Natural killer cell treated with Interleukin-12 subunit alpha and Interleukin-12 subunit beta and Interleukin-15 and Interleukin-18, amount 100 ng/mL, for 72 hours (primary cell): ENCODE data around the gene CNPY3. TPM values are rescaled to one million over a fixed set of nuclear protein-coding genes. Genes with fewer than 3 reads are reported as not detected.
A peak's percentile ranks its signal among the peaks of the same experiment; 100 is the strongest.

Source experiments
- ATAC-seq, 2 donors: fragments of 150-1000 bp; cut with Tn5 transposase in 1 of 2; sonication (Bioruptor Pico), chemical (Tn5 transposase) in 1 of 2; 2 replicates each; pipeline ENCODE4 v1.10.0; 2021
- DNase-seq: peaks from one replicate; pipeline ENCODE4 v3.0.0; 2022; ENCODE audit warnings: low spot score
- H3K27ac Mint-ChIP-seq, 2 donors: 1 replicate in 1 of 2; 2 replicates in 1 of 2; pipeline ENCODE4 v1.8.0; 2022; ENCODE audit warnings: mixed read lengths in 2 of 2, mild to moderate bottlenecking in 1 of 2, moderate library complexity in 1 of 2
- H3K27me3 Mint-ChIP-seq, 2 donors: 1 replicate in 1 of 2; 2 replicates in 1 of 2; pipeline ENCODE4 v1.8.0; 2022; ENCODE audit warnings: mixed read lengths in 2 of 2
- H3K36me3 Mint-ChIP-seq: one replicate; pipeline ENCODE4 v1.8.0; 2022; ENCODE audit warnings: mixed read lengths
- H3K4me1 Mint-ChIP-seq, 2 donors: 1 replicate in 1 of 2; 2 replicates in 1 of 2; pipeline ENCODE4 v1.8.0; 2022; ENCODE audit warnings: low read depth in 2 of 2, mixed read lengths in 2 of 2, mild to moderate bottlenecking in 1 of 2
- H3K4me3 Mint-ChIP-seq: one replicate; pipeline ENCODE4 v1.8.0; 2022; ENCODE audit warnings: mixed read lengths
- H3K9me3 Mint-ChIP-seq: 2 replicates; pipeline ENCODE4 v1.8.0; 2022; ENCODE audit warnings: mixed read lengths
- total RNA-seq, 2 donors: library from RNA; stranded (reverse); gene quantifications; one replicate each; pipeline ENCODE4 v1.2.3, GENCODE V29; 2022

CNPY3 gene
- total RNA-seq, 2 donors from 2014 or later, result 35.4 to 38.2 TPM

- H3K36me3 Mint-ChIP-seq, result no peaks in the 10 kb centered on the region
- peaks cover 3 to 7% of the 10 kb centered on the region in 2 donors for H3K4me1 Mint-ChIP-seq
- H3K4me3 Mint-ChIP-seq, result no peak overlapping the region
- ATAC-seq (no peak), DNase-seq (no peak)
- H3K9me3 Mint-ChIP-seq, result no peaks in the 10 kb centered on the region
- H3K27ac Mint-ChIP-seq, result no peak overlapping the region
- no peaks in the 10 kb centered on the region for H3K27me3 Mint-ChIP-seq
Measured at GRCh38 chr6:42969934-42970333, 40.7 kb downstream of the CNPY3 start.

- no peaks in the 10 kb centered on the region for H3K27me3 Mint-ChIP-seq
- H3K9me3 Mint-ChIP-seq, result no peaks in the 10 kb centered on the region
- ATAC-seq (no peak), DNase-seq (no peak)
- H3K4me1 Mint-ChIP-seq, result peaks cover 3 to 7% of the 10 kb centered on the region in 2 donors
- H3K36me3 Mint-ChIP-seq, result no peaks in the 10 kb centered on the region
- no peak overlapping the region for H3K27ac Mint-ChIP-seq
- no peak overlapping the region for H3K4me3 Mint-ChIP-seq
Measured at GRCh38 chr6:42970871-42971612, 41.8 kb downstream of the CNPY3 start.

GRCh38 chr6:42971746-42972327 is 42.6 kb downstream of the CNPY3 start:
- Mint-ChIP-seq H3K27ac (no peak overlapping the region), H3K36me3 (peaks cover 3% of the 10 kb centered on the region), H3K4me3 (no peak overlapping the region), H3K9me3 (no peaks in the 10 kb centered on the region), H3K4me1 (peaks cover 7 to 10% of the 10 kb centered on the region in 2 donors), H3K27me3 (no peaks in the 10 kb centered on the region)
- no peak for DNase-seq
- ATAC-seq, result no peak

GRCh38 chr6:42973926-42974325 is 44.6 kb downstream of the CNPY3 start:
- Mint-ChIP-seq H3K9me3 (no peaks in the 10 kb centered on the region), H3K4me1 (peaks cover 12 to 20% of the 10 kb centered on the region in 2 donors), H3K27ac (no peak overlapping the region), H3K27me3 (no peaks in the 10 kb centered on the region), H3K4me3 (no peak overlapping the region), H3K36me3 (peaks cover 6% of the 10 kb centered on the region)
- DNase-seq, result no peak
- no peak for ATAC-seq

GRCh38 chr6:42974919-42975505 is 45.7 kb downstream of the CNPY3 start:
- no peaks in the 10 kb centered on the region for H3K9me3 Mint-ChIP-seq
- H3K36me3 Mint-ChIP-seq, result peaks cover 6% of the 10 kb centered on the region
- H3K4me3 Mint-ChIP-seq, result no peak overlapping the region
- peak overlapping the region in 1 of 2 donors; percentile 51 for H3K27ac Mint-ChIP-seq
- H3K27me3 Mint-ChIP-seq, result no peaks in the 10 kb centered on the region
- peaks cover 23 to 31% of the 10 kb centered on the region in 2 donors for H3K4me1 Mint-ChIP-seq
- ATAC-seq (no peak), DNase-seq (no peak)

- DNase-seq (no peak), ATAC-seq (peak in 1 of 2 donors; percentile 19)
- peaks cover 24 to 25% of the 10 kb centered on the region in 2 donors for H3K4me1 Mint-ChIP-seq
- H3K36me3 Mint-ChIP-seq, result peaks cover 6% of the 10 kb centered on the region
- peak overlapping the region; percentile 90 for H3K4me3 Mint-ChIP-seq
- peak overlapping the region; percentile 86 to 97 for H3K27ac Mint-ChIP-seq
- H3K27me3 Mint-ChIP-seq, result no peaks in the 10 kb centered on the region
- H3K9me3 Mint-ChIP-seq, result no peaks in the 10 kb centered on the region
Measured at GRCh38 chr6:42978487-42978838, 49.2 kb downstream of the CNPY3 start.

GRCh38 chr6:42978839-42979522 is 49.7 kb downstream of the CNPY3 start, which contains the start of gene PEX6:
Gene PEX6, minus strand, starts transcription at chr6:42979181. Its CDS starts 31 bp downstream, at chr6:42979150.
- H3K4me1 Mint-ChIP-seq, result peaks cover 28 to 30% of the 10 kb centered on the region in 2 donors
- ATAC-seq, result peak; percentile 97

GRCh38 chr6:42979523-42980177 is 50.4 kb downstream of the CNPY3 start:
- peak overlapping the region; percentile 97 to 99 for H3K27ac Mint-ChIP-seq
- peaks cover 6% of the 10 kb centered on the region for H3K36me3 Mint-ChIP-seq
- H3K4me3 Mint-ChIP-seq, result peak overlapping the region; percentile 93
- no peaks in the 10 kb centered on the region for H3K27me3 Mint-ChIP-seq
- peaks cover 31% of the 10 kb centered on the region in 2 donors for H3K4me1 Mint-ChIP-seq
- no peak for DNase-seq
- ATAC-seq, result peak in 1 of 2 donors; percentile 41
- no peaks in the 10 kb centered on the region for H3K9me3 Mint-ChIP-seq

More at GRCh38 chr6:42978839-42979522, 49.7 kb downstream of the CNPY3 start, which contains the start of gene PEX6:
- no peaks in the 10 kb centered on the region for H3K9me3 Mint-ChIP-seq
- H3K27me3 Mint-ChIP-seq, result no peaks in the 10 kb centered on the region
- peak; percentile 94 for DNase-seq
- peak within 1 kb of the TSS; percentile 97 to 99 for H3K27ac Mint-ChIP-seq
- peaks cover 6% of the 10 kb centered on the region for H3K36me3 Mint-ChIP-seq
- peak within 1 kb of the TSS; percentile 93 for H3K4me3 Mint-ChIP-seq

- Mint-ChIP-seq H3K27me3 (no peaks in the 10 kb centered on the region), H3K36me3 (peaks cover 8% of the 10 kb centered on the region), H3K9me3 (no peaks in the 10 kb centered on the region), H3K4me1 (peaks cover 44 to 49% of the 10 kb centered on the region in 2 donors), H3K4me3 (no peak overlapping the region), H3K27ac (peak overlapping the region in 1 of 2 donors; percentile 7)
- ATAC-seq (no peak), DNase-seq (no peak)
Measured at GRCh38 chr6:42981836-42982235, 52.6 kb downstream of the CNPY3 start.

GRCh38 chr6:42984001-42984923 is 55.0 kb downstream of the CNPY3 start, which contains the start of gene PPP2R5D:
Gene PPP2R5D, plus strand, starts transcription at chr6:42984570. Its CDS starts 108 bp downstream, at chr6:42984678.
- peaks cover 4% of the 10 kb centered on the region for H3K36me3 Mint-ChIP-seq
- peak; percentile 97 for ATAC-seq
- no peaks in the 10 kb centered on the region for H3K9me3 Mint-ChIP-seq
- peak within 1 kb of the TSS; percentile 92 for H3K4me3 Mint-ChIP-seq
- peak; percentile 97 for DNase-seq
- H3K4me1 Mint-ChIP-seq, result peaks cover 49 to 50% of the 10 kb centered on the region in 2 donors
- peak within 1 kb of the TSS; percentile 77 to 91 for H3K27ac Mint-ChIP-seq
- no peaks in the 10 kb centered on the region for H3K27me3 Mint-ChIP-seq

GRCh38 chr6:42984924-42985475 is 55.7 kb downstream of the CNPY3 start:
- Mint-ChIP-seq H3K9me3 (no peaks in the 10 kb centered on the region), H3K27me3 (no peaks in the 10 kb centered on the region), H3K36me3 (peaks cover 4% of the 10 kb centered on the region), H3K4me3 (peak overlapping the region; percentile 92), H3K4me1 (peaks cover 42 to 43% of the 10 kb centered on the region in 2 donors), H3K27ac (peak overlapping the region; percentile 59 to 91)
- ATAC-seq, result no peak
- DNase-seq, result no peak
